ENCODE results near the gene PROC. TPM values are rescaled to one million over a fixed set of nuclear protein-coding genes. Genes with fewer than 3 reads are reported as not detected.

Gene PROC
- total RNA-seq, 1 experiment from 2014 or later = 6.4 TPM

- H3K27ac Mint-ChIP-seq (ENCODE audit: unreplicated experiment) = peak overlapping the region; percentile 53
- no peaks in the 10 kb centered on the region for H3K27me3 ChIP-seq (replicated peaks; ENCODE audit: control insufficient read depth, insufficient read depth, low read length)
- no peaks in the 10 kb centered on the region for H3K9me3 ChIP-seq
- no peak for TF ChIP-seq CTCF (IDR thresholded peaks at IDR 0.05; ENCODE audit: insufficient read depth in 1 of 2, low read depth in 1 of 2, low read length in 1 of 2, severe bottlenecking in 1 of 2, unreplicated experiment in 1 of 2)
- H3K36me3 ChIP-seq (ENCODE audit: control insufficient read depth, insufficient read depth, low read length) = no peaks in the 10 kb centered on the region
- H3K4me3 Mint-ChIP-seq (ENCODE audit: unreplicated experiment) = peak overlapping the region; percentile 82
- BruUV-seq (replicated peaks) = TSS peak; percentile 51
- ChIA-PET POLR2A (interaction anchor here (0.6 to 0.7 kb wide), 4 partner anchors 14 to 704 kb away, joined by 5 to 8 read pairs (median 7); partner anchors contain the start of genes ERCC3 and UGGT1), CTCF (interaction anchor here (0.6 to 1.0 kb wide), 2 partner anchors 28 to 190 kb away, joined by 3 to 4 read pairs; no protein-coding TSS in a partner anchor)
- H3K27me3 Mint-ChIP-seq (ENCODE audit: insufficient read depth, unreplicated experiment) = no peaks in the 10 kb centered on the region
- H3K36me3 Mint-ChIP-seq (ENCODE audit: insufficient read depth, unreplicated experiment) = peaks cover 19% of the 10 kb centered on the region
- H3K9me3 Mint-ChIP-seq (ENCODE audit: unreplicated experiment) = no peaks in the 10 kb centered on the region
- peaks cover 22% of the 10 kb centered on the region for H3K4me1 ChIP-seq
- peaks cover 36% of the 10 kb centered on the region for H3K4me1 Mint-ChIP-seq (ENCODE audit: low read depth, unreplicated experiment)
- intact Hi-C loops (cut with micrococcal nuclease; ENCODE audit: unreplicated experiment) = loop anchor here (2.0 to 5.0 kb wide), 4 partner anchors 14 to 155 kb away; no protein-coding TSS in a partner anchor
- DNase-seq = peak; percentile 84 to 89
- peak overlapping the region; percentile 99 for H3K4me3 ChIP-seq (ENCODE audit: low read depth, low read length)
Measured at GRCh38 chr2:127386764-127387654, 31.2 kb upstream of the PROC start.

- ChIA-PET POLR2A (interaction anchor here (1.3 kb wide), 2 partner anchors 20 to 139 kb away, joined by 3 to 9 read pairs; partner anchors contain the start of gene IWS1), CTCF (interaction anchor here (0.9 to 1.0 kb wide), 2 partner anchors 36 to 191 kb away, joined by 3 read pairs; no protein-coding TSS in a partner anchor)
- H3K4me1 ChIP-seq = peaks cover 22% of the 10 kb centered on the region
- H3K27me3 Mint-ChIP-seq (ENCODE audit: insufficient read depth, unreplicated experiment) = no peaks in the 10 kb centered on the region
- intact Hi-C loops (cut with micrococcal nuclease; ENCODE audit: unreplicated experiment) = loop anchor here (1.0 to 5.0 kb wide), 5 partner anchors 15 to 154 kb away; no protein-coding TSS in a partner anchor
- peak within 1 kb of the TSS; percentile 53 for H3K27ac Mint-ChIP-seq (ENCODE audit: unreplicated experiment)
- H3K9me3 ChIP-seq = no peaks in the 10 kb centered on the region
- peaks cover 41% of the 10 kb centered on the region for H3K4me1 Mint-ChIP-seq (ENCODE audit: low read depth, unreplicated experiment)
- H3K4me3 Mint-ChIP-seq (ENCODE audit: unreplicated experiment) = peak within 1 kb of the TSS; percentile 82
- H3K36me3 Mint-ChIP-seq (ENCODE audit: insufficient read depth, unreplicated experiment) = peaks cover 19% of the 10 kb centered on the region
- H3K9me3 Mint-ChIP-seq (ENCODE audit: unreplicated experiment) = no peaks in the 10 kb centered on the region
- no peaks in the 10 kb centered on the region for H3K36me3 ChIP-seq (ENCODE audit: control insufficient read depth, insufficient read depth, low read length)
- peak within 1 kb of the TSS; percentile 99 for H3K4me3 ChIP-seq (ENCODE audit: low read depth, low read length)
- H3K27me3 ChIP-seq (replicated peaks; ENCODE audit: control insufficient read depth, insufficient read depth, low read length) = no peaks in the 10 kb centered on the region
- TF ChIP-seq CTCF (IDR thresholded peaks at IDR 0.05; ENCODE audit: insufficient read depth in 1 of 2, low read depth in 1 of 2, low read length in 1 of 2, severe bottlenecking in 1 of 2, unreplicated experiment in 1 of 2) = no peak
- no TSS peak for BruUV-seq (replicated peaks)
- DNase-seq = peak; percentile 92 to 97
Measured at GRCh38 chr2:127387655-127388422, 30.4 kb upstream of the PROC start, which contains the start of gene MAP3K2. Gene MAP3K2, minus strand, starts transcription at chr2:127387975. Its CDS starts 44,846 bp downstream, at chr2:127343129.

Measured in Caco-2 (cell line).